Activated CD4-positive, alpha-beta T cell treated with anti-CD3 and anti-CD28 coated beads for 1 hour (primary cell): ENCODE data around the gene ZNF263.

Experiments
- DNase-seq: peaks from one replicate; pipeline ENCODE4 v3.0.0-alpha.2; 2020

ZNF263 gene

GRCh38 chr16:3328643-3329042 lies 45.4 kb downstream of the ZNF263 start:
- no peak for DNase-seq
